GM19240 (cell line): ENCODE data around the gene TNFRSF1A.
"Not testable (repeated sequence)": the region's sequence is repeated elsewhere in the genome, so short reads cannot be mapped to it uniquely, and the experiment has no call there.

Source experiments
- DNase-seq: peaks from one replicate; pipeline ENCODE4 v3.0.0; 2011; ENCODE audit warnings: low spot score; ENCODE audit not compliant: insufficient read length

TNFRSF1A gene

DNA sequence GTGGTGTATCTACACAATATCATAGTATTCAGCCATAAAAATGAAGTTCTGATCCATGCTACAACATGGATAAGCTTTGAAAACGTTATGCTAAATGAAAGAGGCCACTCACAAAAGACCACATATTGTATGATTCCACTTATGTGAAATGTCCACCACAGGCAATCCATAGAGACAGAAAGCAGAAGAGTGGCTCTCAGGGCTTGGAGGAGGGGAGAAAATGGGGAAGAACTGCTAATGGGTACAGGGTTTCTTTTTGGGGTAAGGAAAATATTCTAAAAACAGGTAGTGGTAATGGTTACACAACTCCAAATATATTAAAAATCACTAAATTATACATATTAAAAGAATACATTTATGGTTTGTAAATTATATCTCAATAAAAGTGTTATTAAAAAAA is 17.0 kb upstream of the TNFRSF1A start:
- DNase-seq: no peak

- no peak for DNase-seq
Observed at GRCh38 chr12:6356374-6356820, 14.5 kb upstream of the TNFRSF1A start.

GRCh38 chr12:6355491-6356373 is 13.9 kb upstream of the TNFRSF1A start:
- DNase-seq: no peak

- no peak for DNase-seq
Observed at GRCh38 chr12:6354495-6355393, 12.9 kb upstream of the TNFRSF1A start.

- no peak for DNase-seq
Observed at GRCh38 chr12:6352193-6353173, 10.6 kb upstream of the TNFRSF1A start.

DNA sequence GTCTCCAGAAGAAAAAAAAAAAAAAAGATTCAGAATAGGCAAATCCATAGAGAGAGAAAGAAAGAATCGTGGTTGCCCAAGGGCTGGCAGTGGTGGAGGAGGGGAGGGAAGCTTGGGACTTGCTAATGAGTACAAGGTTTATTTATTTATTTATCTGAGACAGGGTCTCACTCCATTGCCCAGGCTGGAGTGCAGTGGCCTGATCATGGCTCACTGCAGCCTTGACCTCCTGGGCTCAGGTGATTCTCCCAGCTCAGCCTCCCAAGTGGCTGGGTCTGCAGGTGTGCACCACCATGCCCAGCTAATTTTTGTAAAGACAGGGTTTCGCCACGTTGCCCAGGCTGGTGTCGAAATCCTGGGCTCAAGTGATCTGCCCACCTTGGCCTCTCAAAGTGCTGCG is 9.7 kb upstream of the TNFRSF1A start:
- DNase-seq: no peak

DNA sequence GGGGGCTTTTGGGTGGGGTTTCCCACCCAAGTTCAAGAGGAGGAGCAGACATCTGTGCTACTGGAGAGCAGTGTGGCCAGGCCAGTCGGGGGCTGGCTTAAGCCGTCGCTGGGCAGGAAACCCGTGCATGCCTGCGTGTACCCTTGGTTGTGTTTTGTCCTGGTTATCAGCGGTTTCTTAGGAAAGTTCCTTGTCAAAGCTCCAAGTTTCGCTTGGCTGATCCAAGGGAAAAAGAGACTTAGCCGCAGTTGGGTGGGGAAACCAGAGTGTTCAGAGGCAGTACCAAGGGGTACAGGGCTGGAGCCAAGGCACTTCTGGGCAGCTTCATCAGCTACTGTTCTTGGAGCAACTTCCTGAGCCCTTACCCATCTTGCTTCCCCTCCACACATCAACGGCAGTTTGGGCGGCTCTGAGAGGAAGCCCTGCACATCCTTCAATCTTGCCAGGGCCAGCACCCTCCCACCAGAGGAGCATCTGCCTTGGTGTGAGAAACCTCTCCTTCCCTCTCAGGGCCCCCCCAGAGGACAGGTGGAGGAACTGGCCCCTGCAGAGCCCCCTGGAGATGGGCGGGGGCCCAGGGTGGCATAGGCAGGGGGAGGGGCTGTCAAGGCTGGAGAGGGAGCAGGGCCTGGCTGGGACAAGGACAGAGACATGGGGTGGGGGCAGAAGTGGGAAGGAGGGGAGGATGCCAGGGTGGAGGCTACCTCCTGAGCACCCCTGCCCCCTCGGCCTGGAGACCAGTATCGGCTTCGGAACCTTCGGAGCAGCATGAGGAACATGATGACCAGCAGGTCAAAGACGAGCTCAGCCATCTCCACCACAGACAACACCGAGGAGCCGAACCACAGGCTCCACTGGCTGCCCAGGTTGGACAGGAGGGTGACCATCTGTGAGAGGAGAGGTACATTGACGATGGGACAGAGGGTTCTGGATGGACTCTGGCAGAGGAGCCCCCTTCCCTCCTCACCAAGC is 5.8 kb upstream of the TNFRSF1A start:
- no peak for DNase-seq

DNA sequence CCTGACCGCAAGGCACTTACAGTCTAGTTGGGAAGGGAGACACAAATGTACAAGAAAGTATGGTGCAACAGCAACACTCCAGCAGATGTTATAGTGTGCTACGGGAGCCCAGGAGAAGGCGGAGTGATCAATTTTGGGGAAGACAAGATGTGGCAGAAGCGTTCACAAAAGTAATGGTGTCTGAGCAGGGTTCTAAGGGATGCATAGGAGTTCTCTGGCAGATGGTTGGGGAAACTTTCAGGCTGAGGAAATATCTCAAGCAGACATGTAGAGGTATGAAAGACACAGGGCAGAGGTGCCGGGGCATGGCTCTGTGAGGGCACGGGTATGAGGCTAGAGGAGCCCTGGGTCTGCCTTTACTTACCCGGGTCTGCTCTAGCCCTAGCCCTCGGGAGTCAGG is 5.1 kb upstream of the TNFRSF1A start:
- no peak for DNase-seq

DNA sequence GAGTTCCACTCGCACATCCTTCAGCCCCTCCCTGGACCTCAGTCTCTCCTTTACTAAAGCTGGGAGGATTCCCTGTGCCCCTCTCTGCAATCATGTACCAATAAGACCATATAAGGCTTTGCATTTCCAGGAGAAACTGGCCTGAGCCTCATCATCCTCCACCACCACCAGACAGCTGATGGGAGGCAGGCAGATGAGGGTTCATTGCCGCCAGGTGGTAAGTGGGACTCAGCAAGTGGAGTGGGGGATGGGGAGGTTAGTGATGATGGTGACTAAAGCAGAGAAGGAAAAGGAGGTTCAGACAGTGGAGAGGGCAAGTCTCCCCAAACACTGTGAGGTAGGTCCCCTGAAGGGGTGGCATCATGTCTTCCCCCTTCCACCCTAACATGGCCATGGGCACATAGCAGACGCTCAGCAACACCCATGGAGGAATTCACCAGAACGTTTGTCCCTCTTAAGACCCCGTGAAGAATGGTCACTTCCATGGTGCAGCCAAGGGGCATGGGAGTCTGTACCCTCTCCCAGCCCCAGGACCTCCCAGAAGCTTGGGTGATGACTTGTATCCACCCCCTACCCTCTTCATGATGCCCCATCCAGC is 4.5 kb upstream of the TNFRSF1A start:
- no peak for DNase-seq

GRCh38 chr12:6345319-6346091 is 3.6 kb upstream of the TNFRSF1A start:
- DNase-seq: no peak

GRCh38 chr12:6344101-6344660 is 2.3 kb upstream of the TNFRSF1A start:
- not testable (repeated sequence) for DNase-seq

DNA sequence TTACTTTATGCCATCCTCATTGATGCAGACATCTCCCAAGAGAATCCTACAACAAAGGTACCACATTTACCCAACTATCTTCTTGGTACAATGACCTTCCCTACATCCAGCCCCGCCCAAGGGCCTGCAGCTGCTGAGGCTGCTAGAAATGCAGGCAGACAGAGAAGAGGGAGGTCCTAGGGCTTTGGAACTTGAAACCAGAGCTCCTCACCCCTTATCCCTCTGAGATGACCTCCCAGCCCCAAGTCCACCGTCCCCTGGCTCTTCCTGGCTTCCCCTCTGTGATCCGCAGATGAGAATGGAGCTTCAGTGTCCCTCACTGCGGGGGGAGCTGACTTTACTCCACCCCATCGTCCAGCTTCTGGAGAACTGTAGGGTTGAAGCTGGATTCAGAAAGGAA is 1.6 kb upstream of the TNFRSF1A start:
- DNase-seq: no peak

- no peak for DNase-seq
Observed at GRCh38 chr12:6342140-6342889, 439 bp upstream of the TNFRSF1A start.

DNA sequence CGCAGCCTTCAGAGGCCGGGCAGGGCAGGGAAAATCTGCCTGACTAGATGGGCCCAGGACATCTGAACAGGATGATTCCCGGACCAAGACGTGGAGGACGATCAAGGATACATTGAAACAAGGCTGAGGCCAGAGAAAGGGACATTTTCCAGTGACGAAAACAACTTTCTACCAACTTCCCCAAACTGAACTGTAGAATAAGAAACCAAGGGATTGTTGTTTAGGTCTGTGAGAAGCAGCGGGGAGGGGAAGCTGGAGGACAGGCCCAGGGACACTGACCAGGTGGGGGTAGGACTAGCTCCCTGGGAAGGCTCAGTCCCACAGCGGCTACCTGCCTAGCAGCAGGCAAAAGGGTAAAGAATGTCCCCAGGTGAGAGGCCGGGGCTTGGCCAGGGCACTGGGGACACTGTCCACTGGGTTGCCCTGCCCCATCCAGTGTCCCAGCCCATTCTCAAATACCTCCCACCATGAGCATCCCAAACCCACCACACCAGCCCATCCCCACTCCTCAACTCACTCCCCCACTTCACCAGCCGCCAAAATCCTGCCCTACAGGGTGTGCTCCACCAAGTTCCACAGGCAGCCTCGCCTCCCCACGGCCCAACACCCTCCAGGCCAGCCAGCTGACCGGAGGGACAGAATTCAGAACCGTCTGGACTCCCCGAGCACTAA is 995 bp downstream of the TNFRSF1A start:
- DNase-seq: no peak

GRCh38 chr12:6340032-6340638 is 1.7 kb downstream of the TNFRSF1A start:
- no peak for DNase-seq

GRCh38 chr12:6338955-6339354 is 2.9 kb downstream of the TNFRSF1A start:
- DNase-seq: no peak

DNA sequence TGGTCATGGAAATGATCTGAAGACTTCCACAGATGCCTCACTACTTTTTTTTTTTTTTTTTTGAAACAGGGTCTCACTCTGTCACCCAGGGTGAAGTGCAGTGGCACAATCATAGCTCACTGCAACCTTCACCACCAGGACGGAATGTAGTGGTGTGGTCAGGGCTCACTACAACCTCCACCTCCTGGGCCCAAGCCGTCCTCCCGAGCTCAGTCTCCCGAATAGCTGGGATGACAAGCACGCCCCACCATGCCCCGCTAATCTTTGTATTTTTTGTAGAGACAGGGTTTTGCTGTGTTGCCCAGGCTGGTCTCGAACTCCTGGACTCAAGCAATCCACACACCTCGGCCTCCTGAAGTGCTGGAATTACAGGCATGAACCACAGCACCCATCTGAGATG is 3.3 kb downstream of the TNFRSF1A start:
- not testable (repeated sequence) for DNase-seq
